EH (cell line): ENCODE measurements around the gene EGFR.

Experiments
- DNase-seq: peaks from one replicate; pipeline ENCODE4 v3.0.0-alpha.2; 2015; ENCODE audit warnings: low read depth

EGFR gene

GRCh38 chr7:55018361-55019190 lies at the start of gene EGFR:
Gene EGFR, plus strand, starts transcription at chr7:55019017. Its CDS starts 261 bp downstream, at chr7:55019278.
- peak; percentile 90 for DNase-seq

DNA sequence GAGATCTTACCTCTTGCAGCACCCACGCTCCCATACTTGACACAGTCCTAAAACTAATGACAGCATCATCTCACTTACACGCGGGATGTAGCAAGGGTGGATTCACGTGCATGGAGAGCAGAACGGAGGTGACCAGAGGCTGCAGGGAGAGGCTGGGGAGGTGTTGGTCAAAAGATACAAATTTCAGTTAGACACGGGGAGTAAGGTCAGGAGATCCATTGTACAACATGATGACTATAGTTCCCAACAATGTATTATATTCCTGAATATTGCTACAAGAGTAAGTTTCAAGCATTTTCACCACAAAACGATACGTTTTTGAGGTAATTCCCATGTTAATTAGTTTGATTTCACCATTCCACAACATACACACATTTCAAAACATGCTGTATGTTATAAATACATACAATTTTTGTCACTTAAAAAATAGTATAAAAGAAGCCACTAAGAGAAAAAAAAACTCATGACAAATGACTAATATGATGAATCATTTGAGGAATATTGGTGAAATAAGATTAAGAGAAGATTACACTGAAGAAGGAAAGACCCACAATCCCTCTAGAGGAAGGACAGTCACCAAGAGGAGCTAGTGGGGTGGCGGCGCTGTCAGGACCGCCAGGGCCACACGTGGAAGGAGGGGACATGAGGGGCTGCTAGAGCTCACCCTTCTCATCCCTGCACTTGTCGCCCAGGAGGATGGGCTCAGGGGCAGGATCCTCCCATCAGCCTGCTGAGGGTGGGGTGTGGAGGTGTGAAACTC lies 49.4 kb upstream of the EGFR start:
- peak; percentile 41 for DNase-seq

GRCh38 chr7:54972733-54973294 lies 46.0 kb upstream of the EGFR start:
- no peak for DNase-seq

- no peak for DNase-seq
These were observed 40.3 kb upstream of the EGFR start for GRCh38 chr7:54978364-54979116.

- DNase-seq, result no peak
These were observed 38.3 kb upstream of the EGFR start for GRCh38 chr7:54980521-54980920.

GRCh38 chr7:54981913-54982312 lies 36.9 kb upstream of the EGFR start:
- no peak for DNase-seq

DNA sequence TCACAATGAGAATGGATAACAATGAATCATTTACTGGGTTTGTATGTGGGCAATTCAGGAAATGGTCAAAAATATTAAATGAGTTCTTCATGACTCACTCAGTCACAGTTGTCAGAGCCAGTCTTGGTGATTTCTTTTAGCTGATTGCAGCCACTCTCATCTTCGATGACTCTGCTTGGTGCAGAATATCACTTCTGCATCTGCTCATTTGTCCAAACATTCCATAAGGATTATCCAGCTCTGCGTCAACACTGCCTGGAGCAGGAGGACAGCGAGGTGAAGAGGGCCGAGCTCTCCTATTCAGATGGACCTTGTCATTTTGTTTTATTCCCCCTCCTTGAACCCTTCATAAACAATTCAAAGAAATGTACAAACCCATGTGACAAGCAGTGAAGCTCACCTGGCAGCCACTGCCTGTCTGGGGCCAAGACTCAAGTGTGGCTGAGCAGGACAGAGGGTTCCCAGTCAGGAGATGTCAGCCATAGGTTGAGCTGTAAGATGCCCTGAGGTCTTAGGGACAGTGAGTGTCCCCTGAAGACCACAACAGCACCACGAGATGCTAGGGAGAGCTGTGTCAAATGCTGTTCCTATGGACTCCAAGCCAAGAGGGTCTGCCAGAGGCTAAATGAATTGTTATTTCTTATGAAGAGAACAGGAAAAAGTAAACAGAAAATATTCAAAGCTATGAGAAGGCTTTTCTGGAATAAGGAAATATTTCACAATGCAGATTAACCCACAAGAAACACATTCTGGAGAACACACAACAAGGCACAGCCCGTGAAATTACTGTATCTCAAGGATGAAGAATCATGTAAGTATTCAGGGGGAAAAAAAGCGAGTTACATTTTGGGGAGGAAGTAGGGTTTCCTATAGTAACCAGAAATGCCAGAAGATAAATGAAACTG lies 33.1 kb upstream of the EGFR start:
- DNase-seq, result peak; percentile 96

DNA sequence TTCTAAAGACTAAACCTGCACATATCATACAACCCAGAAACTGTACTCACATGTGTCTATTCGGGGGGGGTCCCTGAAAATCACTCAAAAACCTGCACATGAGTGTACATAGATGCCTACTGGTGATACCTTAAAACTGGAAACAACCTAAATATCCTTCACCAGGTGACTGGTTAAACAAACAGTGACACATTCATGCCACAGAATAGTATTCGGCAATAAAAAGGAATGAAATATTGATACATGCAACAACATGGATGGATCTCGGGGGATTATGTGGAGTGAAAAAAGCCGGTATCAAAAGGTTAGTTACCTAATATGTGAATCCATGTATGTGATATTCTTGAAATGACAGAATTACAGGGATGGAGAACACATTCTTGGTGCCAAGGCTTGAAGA lies 32.1 kb upstream of the EGFR start:
- DNase-seq, result no peak

- DNase-seq, result no peak
These were observed 31.0 kb upstream of the EGFR start for GRCh38 chr7:54987772-54988171.

DNA sequence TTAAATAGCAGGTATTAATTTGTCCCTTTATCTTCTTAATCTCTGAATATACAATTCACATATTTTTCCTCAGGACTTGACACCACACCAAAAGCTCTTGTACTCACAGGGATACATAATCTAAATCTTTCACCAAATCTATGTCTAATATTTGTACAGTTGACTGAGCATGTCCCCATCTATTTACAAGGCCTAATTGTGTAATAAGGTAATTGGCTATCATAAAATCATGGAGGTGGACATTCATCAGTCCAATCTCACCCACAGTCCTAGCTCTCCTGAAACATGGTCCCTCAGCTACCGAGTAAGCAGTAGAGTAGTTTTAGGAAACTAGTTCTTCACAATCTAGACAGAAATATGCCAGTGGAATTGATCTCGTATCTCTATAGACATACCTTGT lies 30.3 kb upstream of the EGFR start:
- no peak for DNase-seq

DNA sequence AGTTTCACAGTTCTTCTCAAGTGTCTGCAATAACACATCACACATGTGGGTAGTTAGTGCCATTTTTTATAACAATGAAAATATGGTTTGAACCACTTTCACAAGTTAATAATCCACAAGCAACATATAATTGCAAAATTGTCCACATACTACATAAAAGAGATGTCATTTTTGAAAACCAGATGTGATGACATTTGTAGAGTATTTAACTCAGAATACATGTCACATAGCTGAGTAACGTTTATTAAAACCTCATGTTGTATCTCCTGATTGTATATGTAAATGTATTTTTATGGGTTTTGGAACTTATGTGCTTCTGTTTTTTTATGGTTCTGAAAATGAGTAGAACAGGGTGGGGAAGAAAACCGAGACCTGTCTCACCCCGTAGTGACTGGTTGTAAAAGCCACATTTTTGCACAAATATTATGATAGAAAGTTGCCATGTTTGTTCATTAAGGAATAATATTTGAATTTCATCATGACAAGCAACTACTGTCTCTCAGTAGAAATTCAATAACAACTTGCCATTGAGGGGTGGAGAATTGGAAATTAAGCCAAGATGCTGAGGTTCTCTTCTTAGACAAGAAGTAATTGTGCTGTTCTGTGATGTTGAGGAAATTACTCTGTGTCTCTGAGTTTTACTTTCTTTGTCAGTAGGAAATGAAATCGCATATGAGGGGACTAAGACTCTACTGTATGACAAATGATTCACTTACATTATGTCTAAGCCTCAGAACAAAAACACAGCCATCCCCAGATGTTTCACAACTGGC lies 29.2 kb upstream of the EGFR start:
- peak; percentile 20 for DNase-seq

GRCh38 chr7:54991341-54991740 lies 27.5 kb upstream of the EGFR start:
- no peak for DNase-seq

GRCh38 chr7:54992871-54993475 lies 25.8 kb upstream of the EGFR start:
- peak; percentile 42 for DNase-seq

GRCh38 chr7:54995166-54995565 lies 23.7 kb upstream of the EGFR start:
- DNase-seq, result no peak

GRCh38 chr7:54995610-54996363 lies 23.0 kb upstream of the EGFR start:
- DNase-seq, result peak; percentile 83

DNA sequence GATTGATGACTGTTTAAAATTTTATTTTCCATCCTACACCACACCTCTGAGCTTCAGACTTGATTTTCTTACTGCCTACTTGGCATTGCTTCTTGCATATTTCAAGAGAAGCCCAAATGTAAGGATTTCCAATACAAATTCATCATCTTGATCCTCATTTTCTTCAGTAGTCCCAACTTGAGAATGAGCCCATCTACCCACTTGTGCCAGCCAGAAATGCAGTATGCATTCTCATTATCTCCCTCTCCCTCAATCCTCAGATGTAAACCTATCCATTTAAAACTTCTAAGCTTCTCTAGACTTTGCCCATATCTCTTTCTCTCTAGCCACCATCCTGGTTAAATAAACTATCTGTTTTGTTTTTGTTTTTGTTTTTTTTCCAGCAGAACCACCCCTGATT lies 22.4 kb upstream of the EGFR start:
- DNase-seq, result peak; percentile 7

DNA sequence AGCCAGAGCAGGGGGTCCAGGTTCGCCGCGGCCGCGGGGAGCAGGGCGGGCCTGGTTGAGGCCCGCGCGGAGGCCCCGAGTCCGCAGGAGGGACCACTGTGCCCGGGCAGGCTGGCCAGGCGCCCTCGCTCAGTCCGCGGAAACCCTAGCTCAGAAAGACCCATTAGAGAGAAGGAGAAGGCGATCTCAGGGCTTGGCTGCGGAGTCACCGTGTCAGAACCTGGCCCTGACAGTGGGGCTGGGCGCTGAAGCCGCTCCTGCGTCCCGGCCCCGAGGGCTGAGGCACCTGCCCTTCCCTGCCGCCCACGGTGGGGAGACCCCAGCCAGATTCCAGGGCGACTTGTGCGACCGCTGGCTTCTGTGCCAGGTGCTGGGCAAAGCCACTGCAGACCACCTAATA lies 14.2 kb upstream of the EGFR start:
- no peak for DNase-seq

GRCh38 chr7:55005241-55005851 lies 13.5 kb upstream of the EGFR start:
- DNase-seq, result no peak

GRCh38 chr7:55006499-55006898 lies 12.3 kb upstream of the EGFR start:
- no peak for DNase-seq
